ENCODE measurements around the gene ADGRB2.

ADGRB2 gene

GRCh38 chr1:31781138-31781755 lies 17.1 kb upstream of the ADGRB2 start:
- DNase-seq = no peak

DNA sequence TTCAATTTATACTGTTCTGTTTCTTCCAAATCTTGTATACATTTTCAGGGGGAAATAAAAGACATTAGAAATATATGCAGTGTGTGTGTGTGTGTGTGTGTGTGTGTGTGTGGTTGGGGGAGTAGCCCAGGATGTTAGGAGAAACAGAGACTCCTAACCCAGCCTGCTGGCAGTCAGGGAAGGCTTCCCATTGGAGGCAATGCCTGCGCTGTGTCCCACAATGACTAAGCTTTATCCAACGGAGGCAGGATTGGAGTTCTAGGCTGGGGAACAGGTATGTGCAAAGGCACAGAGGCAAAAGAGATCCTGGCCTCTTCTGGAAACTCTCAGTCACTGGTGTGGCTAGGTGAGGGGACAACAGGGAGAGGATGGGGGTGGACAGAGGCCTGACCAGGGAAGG lies 16.5 kb upstream of the ADGRB2 start:
- DNase-seq = no peak

DNA sequence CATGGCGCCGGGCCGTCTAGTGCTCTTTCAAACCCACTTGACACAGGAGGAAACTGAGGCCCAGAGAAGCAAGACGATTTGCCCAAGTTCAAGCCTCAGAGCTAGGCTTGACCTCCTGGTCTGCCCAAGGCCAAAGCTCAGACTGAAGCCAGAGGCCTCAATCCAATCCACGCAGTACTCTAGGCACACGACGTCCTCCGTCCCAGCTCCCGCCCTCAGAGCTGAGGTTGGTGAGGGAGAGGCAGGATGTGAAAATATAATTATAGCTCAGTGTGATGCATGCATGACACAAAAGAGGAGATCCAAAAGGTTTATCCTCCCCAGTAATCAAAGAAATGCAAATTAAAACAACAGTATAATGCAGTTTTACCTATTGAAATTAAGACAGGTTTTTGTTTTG lies 15.5 kb upstream of the ADGRB2 start:
- no peak for DNase-seq

DNA sequence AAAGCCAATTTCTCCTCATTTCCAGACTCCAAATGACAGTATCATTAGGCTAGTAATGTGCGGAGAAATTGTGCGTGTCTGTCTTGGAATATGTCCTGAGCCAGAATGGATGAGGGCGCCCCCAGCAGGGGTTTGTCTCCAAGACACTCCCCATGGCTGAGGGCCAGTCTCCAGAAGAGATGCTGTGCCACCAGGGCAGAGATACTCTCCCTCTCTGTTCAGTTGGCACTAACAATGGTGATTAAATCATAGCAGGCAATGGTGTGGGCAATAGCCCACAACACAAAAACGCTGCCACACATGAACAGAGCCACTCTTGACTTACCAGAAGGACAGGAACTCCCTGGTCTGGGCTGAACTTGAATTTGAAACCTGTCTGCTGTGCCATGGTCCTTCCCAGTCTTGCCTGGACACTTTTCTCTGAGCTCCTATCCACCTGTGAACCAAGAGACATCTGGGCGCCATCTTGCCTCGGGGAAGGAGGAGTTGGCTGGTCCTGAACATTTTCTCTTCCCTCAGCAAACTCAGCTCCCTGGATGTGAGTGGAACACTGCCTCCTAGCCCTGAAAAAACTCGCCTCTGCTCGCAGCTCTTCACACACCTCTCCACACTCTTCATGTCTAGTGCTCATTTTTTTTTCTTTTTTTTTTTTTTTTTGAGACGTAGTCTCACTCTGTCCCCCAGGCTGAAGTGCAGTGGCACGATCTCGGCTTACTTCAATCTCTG lies 14.8 kb upstream of the ADGRB2 start:
- no peak for DNase-seq

DNA sequence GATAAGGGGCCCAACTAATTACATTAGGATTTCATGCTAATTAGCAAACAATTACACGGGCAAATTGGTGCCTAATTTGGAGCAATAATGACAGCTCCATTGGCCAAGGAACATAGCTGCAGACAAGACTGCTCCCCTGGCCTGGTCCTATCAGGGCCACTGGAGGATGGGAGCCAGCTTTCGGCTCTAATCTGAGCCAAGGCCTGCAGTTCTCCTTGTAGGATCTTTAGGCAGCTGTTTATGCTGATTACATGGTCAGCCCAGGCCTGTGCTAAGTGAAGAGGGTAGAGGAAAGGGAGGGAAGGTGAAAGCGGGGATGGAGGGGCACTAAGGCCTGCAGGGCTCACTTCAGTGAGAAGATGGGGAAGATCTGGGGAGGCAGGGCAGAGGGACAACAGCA lies 12.4 kb upstream of the ADGRB2 start:
- DNase-seq = no peak

- no peak for DNase-seq
These were observed 11.9 kb upstream of the ADGRB2 start for GRCh38 chr1:31776032-31776431.

DNA sequence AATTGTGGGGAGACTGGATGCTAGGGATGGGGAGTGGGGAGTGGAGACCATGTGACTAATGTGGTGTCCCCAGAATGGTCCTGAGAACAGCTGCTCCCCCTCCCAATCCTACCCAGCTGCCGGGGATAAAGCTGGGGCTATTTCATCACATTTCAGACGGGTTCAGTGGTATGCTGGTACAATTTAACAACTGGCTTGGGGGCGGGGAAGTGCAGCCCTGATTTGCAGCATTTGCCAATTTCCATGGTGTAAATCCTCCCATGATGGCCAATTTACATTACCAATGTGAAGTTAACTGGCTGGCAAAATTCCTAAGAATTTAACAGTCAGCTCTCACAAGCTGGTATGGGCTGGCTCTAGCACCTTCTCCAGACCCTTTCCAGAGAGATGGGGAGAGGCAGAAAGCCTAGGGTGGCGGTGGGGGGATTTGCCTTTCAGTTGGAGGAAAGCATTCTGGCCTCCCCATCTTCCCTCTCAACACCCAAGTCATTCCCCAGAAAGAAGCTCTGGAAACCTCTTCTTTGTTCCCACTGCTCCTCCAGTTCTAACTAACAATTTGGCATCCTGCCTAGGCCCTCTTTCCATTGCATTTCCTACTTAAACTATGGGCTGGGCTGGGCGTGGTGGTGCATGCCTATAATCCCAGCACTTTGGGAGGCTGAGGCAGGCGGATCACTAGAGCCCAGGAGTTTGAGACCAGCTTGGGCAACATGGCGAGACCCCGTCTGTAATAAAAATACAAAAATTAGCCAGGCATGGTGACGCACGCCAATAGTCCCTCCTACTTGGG lies 11.3 kb upstream of the ADGRB2 start:
- no peak for DNase-seq

- no peak for DNase-seq
These were observed 10.4 kb upstream of the ADGRB2 start for GRCh38 chr1:31774495-31774894.

- DNase-seq = no peak
These were observed 9.7 kb upstream of the ADGRB2 start for GRCh38 chr1:31773861-31774260.

- no peak for DNase-seq
These were observed 8.6 kb upstream of the ADGRB2 start for GRCh38 chr1:31772669-31773248.

GRCh38 chr1:31771891-31772668 lies 7.9 kb upstream of the ADGRB2 start:
- DNase-seq = no peak

DNA sequence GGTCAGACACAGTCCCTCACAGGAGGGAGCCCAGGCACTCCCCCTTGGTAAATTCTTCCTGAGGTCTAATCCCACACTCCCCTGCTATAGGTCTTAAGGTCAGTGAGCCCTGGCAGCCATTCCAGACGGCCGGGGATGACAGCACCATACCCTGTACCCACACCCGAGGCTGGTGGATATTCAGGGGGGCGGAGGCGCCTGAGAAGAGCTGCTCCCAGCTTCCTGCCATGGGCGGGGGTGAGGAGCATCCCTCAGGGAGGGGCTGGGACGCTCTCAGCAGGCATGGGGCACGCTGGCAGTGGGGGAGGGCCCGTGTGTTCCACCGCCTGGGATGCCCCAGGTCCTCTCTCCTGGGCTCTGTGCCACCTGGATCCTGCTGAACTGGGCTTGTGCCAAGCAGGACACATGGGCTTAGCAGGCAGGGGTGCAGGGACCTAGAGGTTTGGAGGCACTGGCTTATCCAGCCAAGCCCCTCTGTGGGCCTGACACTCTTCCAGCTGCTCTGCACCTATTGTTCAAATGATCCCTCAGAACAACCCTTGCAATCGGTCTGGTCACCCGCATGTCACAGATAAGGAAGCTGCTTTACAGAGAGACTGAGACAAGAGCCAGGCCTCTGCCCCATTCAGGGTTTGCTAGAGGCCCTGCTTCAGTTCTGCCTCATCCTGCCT lies 5.7 kb upstream of the ADGRB2 start:
- no peak for DNase-seq

DNA sequence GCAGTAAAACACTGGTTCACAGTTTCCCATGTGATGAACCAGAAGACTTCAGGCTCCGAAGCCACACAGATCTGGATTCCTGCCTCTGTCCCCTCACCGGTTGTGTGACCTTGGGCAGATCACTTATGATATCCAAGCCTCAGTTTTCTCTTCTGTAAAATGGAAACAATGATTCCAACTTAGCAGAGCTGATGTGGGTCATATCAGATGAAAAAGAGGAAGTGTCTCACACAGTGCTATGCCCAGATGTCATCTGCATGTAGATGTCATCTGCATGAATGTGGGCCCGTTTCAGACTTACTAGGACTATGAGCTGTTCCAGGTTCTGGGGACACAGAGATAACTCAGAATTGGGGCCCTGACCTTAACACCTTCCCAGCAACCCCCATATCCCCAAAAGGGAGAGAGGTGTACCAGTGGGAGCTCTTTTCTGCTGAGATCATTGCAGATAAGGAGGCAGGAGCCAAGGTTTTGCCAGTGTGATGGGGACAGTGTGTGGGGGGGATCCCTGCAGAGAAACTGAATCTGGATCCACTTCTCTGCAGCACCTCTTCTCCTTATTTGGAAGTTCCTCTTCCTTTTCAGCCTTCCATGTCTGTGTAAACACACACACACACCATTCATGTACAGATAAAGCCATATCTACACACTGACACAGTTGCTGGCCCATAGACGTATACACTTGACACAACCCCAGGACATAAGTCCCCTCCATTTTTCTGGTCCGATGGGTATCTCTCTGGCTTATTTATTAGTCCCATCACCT lies 5.0 kb upstream of the ADGRB2 start:
- DNase-seq = peak; percentile 65

- DNase-seq = no peak
These were observed 4.3 kb upstream of the ADGRB2 start for GRCh38 chr1:31768407-31768907.

GRCh38 chr1:31767225-31767624 lies 3.1 kb upstream of the ADGRB2 start:
- DNase-seq = no peak

DNA sequence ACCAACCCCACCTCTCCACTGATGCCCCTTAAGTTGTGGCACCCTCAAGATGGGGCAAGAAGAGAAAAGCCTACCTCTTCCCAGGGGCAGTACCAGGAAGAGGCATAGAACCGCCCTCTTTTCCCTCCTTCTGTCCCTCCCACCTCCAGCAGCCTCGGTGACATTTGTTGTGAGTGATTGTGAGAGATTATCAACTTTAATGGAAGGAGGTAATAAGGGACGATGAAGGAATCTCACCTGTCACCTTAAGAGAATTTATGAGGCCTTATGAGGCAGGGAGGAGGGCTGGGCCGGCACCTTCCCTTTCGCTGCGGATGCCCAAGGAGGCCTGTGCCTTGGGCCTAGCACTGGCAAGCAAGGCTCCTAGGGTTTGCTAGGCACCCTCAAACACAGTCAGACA lies 1.4 kb upstream of the ADGRB2 start:
- no peak for DNase-seq

DNA sequence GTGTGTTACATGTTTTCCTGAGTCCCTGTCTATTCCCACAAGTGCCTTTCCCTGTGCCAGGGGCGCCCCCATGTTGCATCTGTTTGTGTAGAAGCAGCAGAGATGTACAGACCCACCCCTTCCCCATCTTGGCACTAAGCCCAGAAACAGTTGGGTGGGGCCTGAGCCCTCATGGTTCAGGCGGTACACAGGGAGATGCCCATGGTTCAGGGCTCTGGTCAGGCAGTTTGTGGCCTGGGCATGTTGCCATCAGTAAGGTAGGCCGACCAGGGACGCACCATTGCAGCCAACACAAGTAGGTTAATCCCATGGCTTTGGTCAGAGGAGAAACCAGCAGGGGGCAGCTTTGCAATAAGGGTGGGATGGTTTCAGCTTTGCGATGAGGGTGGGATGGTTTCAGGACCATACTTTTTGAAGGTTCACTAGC lies 914 bp upstream of the ADGRB2 start:
- peak; percentile 60 for DNase-seq

- DNase-seq = peak; percentile 30
These were observed 349 bp downstream of the ADGRB2 start for GRCh38 chr1:31763671-31764311.

GRCh38 chr1:31762726-31763670 lies 1.1 kb downstream of the ADGRB2 start:
- peak; percentile 93 for DNase-seq

All from RPMI8226 (cell line).